Measurements from ENCODE around the gene NOBOX.
"Not testable (repeated sequence)": the region's sequence is repeated elsewhere in the genome, so short reads cannot be mapped to it uniquely, and the experiment has no call there.

Gene NOBOX

DNA sequence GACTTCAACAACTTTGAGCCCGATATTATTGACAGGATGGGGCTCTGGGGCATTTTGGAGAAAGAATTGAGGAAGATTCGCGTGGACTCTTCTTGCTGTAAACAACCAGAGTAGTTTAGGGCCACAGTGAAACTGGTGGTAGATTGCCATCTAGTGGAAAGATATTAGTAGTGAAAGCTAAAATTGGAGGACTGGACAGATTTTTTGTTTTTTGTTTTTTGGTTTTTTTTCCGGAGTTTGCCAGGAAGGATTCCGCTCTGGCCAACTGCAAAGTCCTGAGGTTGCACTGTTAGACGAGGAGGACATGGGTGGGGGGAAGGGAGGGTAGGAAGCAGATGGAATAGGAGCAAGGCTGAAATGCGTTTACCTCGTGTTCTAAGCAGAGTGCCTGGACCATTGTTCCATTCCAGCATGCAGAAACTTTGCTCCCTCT, 11.7 kb downstream of the NOBOX start:
- no peak for DNase-seq (ENCODE audit: low read depth in 2 of 2)

GRCh38 chr7:144391014-144391413, 12.5 kb downstream of the NOBOX start:
- DNase-seq (ENCODE audit: low read depth in 2 of 2), result no peak

DNA sequence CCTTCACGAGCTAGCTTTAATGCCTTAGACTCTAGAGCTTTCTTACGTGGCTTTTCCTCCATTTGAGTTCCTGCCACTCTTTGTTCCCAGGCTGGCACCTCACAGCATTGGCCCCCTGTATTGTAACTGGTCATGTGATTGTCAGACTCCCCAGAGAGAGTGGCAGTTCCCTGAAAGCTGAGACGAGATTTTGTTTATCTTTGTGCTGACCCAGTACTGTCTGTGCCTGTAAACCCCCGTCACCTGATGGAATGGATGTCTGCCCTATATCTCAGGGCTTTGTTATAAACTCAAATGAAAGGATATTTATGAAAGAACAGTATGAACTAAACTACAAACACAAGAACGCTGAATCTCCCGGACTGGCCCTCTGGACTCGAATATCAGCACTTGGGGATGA, 13.0 kb downstream of the NOBOX start:
- DNase-seq (ENCODE audit: low read depth in 2 of 2), result no peak

DNA sequence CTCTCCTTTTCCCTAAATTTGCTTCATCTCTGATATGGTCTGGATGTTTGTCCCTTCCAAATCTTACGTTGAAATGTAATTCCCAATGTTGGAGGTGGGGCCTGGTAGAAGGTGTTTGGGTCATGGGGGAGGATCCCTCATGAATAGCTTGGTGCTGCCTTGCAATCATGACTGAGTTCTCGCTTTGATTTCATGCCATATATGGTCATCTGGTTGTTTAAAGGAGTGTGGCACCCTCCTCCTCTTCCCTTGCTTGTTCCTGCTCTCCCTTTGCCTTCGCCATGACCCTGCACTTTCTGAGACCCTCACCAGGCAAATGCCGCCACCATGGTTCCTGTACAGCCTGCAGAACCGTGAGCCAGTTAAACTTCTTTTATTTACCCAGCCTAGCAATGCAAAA, 14.5 kb downstream of the NOBOX start:
- DNase-seq (ENCODE audit: low read depth in 2 of 2), result no peak

- DNase-seq (ENCODE audit: low read depth in 2 of 2), result no peak
Observed at GRCh38 chr7:144386741-144387140, 16.8 kb downstream of the NOBOX start.

DNA sequence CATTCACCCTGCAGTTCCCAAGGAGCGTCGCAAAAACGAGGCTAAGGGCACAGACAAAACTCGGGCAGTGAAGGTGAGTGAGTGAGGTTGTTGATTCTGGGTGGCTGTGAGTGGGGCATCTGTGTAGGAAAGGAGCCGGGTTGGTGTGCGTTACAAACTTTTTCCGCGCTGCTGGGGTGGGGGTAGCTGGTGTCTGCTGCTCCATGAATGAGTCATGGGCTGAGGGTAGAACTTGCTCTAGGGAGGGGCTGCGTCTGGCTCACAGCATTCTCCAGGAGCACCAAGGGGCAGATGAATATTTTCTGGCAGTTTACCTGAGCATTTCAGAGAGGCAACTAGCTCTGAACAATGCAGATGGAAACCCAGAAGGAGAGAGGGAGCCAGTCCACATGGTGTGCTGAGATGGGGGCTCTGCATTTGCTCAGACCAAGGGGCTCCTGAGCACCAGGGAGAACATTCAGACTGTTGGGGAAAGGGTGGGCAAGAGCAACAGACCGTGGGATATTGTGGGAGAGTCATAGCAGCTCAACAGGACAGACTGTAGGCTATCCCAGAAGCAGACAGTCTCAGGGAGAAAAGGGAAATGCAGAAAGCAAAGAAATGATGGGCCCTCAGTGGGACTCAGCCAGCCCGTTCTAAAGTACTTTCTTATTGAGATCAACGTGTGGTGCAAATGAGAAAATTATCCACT, 18.8 kb downstream of the NOBOX start:
- no peak for DNase-seq (ENCODE audit: low read depth in 2 of 2)

GRCh38 chr7:144384071-144384470, 19.4 kb downstream of the NOBOX start:
- DNase-seq (ENCODE audit: low read depth in 2 of 2), result no peak

DNA sequence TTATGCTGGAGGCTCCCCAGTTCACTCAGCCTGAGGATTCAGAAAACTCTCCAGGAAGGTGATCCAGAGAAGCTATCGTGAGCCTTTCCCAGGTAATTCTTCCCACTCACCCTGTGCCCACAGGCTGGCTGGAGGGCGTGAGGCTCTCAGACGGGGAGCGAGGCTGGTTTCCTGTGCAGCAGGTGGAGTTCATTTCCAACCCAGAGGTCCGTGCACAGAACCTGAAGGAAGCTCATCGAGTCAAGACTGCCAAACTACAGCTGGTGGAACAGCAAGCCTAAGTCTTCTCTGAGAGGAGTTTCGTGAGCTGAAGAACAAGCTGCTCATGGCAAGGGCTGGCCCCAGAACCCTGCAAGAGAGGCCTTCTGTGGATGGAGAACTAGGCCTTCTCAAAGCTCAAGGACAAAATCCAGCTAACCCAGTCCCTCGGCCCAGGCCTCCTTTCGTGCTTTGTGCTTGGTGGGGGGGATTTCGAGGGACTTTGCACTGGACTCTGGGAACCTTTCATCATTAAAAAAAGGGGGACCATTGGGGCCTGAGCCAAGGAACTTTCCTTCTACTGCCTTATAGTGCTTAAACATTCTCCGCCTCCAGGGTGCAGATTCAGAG, 23.6 kb downstream of the NOBOX start:
- DNase-seq (ENCODE audit: low read depth in 2 of 2), result no peak

- DNase-seq (ENCODE audit: low read depth in 2 of 2), result no peak
Observed at GRCh38 chr7:144378651-144379050, 24.8 kb downstream of the NOBOX start.

- not testable (repeated sequence) for DNase-seq (ENCODE audit: low read depth in 2 of 2)
Observed at GRCh38 chr7:144369221-144369620, 34.3 kb downstream of the NOBOX start.

DNA sequence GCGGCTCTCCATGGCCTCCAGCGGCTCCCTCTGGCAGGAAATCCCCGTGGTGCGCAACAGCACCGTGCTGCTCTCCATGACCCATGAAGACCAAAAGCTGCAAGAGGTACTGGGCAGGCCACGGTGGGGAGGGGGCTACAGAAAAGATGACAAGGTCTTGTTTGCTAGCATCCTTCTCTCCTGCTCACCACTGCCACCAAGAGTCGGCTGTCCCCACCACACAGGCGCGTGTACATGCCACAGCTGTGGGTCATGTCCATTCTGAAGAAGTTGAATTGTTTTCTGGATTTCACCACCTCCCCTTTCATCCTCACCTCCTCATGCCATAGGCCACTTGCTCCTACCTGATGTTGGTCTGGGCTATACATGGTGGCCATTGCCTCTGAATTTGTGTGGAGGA, 36.2 kb downstream of the NOBOX start:
- not testable (repeated sequence) for DNase-seq (ENCODE audit: low read depth in 2 of 2)

- not testable (repeated sequence) for DNase-seq (ENCODE audit: low read depth in 2 of 2)
Observed at GRCh38 chr7:144365523-144365922, 38.0 kb downstream of the NOBOX start.

- not testable (repeated sequence) for DNase-seq (ENCODE audit: low read depth in 2 of 2)
Observed at GRCh38 chr7:144362061-144362460, 41.4 kb downstream of the NOBOX start.

DNA sequence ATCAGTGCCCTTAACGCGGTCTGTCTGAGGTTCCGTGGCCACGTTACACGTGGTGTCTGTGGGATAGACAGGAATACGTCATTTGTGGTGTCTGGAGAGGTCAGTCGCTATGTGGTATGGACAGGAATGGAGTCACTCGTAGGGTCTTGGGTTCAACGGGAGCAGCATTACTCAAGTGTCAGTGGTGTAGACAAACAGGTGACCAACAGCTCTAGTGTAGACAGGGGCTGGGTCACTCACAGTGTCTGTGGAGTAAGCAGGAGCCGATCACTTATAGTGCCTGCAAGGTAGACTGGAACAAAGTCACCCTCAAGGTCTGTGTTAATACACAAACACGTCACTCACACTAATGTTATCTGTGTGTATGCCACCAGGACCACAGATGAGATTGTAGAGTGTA, 46.6 kb downstream of the NOBOX start:
- not testable (repeated sequence) for DNase-seq (ENCODE audit: low read depth in 2 of 2)

DNA sequence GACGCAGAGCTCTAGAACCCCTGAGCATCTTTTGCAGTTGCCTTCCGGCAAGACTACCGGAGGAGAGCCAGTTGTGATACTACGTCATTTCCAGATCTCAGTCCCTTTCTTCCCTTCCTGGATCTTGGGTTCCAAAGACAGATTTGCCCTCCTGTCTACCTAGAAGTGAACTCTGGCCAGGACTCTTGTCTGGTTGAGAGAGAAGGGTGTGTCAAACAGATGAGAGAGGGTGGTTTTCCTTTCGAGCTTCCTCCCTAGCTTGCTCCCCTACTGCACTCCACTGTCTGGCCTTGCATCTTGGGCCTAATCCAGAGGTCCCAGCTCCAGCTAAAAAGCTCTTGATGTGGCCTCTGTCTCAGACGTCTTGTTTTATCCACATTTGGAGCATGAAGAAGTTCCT, 47.3 kb downstream of the NOBOX start:
- not testable (repeated sequence) for DNase-seq (ENCODE audit: low read depth in 2 of 2)

DNA sequence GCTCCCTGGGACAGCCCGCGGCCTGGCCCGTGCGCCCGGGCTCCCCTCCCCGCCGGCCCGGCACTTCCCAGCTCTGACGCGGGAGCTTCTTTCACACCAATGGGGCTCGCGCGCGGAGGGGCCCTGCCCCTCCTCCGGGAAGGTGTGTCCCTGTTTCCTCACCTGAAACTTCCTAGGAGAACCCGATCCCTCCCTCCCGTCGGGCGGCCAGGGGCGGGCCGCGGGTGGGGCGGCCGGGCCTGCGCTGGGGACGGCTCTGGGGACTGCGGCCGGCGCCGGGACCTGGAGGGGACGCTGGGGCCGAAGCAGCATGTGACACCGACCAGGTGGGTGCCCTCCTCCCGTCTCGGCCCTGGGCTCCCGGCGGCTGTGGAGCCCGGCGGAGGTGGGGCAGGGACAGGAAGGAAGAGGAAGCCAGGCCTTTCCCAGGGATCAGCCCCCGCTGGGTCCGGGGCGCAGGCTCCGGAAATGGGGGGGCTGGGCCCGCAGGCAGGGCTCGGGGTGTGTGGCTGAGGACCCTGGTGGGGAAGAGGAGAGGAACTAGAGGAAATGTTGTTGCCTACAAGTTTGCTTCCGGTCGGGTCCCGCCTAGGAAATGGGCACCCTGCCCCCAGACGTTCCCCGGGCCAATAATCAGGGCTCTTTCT, 48.2 kb downstream of the NOBOX start, which contains the start of gene ARHGEF5:
TSS of gene ARHGEF5 (plus strand) at position 227 of the 647 bp plus-strand sequence. CDS start 7,268 bp downstream, outside the sequence.
- DNase-seq (ENCODE audit: low read depth in 2 of 2), result not testable (repeated sequence)

DNA sequence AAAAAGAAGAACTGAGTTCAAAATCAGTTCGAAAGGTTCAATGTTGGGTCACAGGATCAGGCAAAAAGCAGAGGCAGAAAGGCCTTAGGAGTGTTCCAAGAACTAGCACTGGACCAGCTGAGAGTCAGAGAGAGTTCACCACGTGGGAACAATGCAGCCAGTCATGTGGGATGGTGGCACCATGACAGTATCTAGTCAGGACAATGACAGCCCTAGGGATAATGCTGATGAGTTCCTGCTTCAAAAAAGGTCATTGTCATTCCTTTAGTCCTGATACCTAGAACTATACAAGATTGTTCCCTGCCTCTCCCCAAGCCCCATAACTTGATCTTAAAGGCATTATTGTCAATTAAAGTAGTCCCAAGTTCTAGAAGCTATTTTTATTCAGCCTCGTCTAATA, 51.8 kb downstream of the NOBOX start:
- not testable (repeated sequence) for DNase-seq (ENCODE audit: low read depth in 2 of 2)

- not testable (repeated sequence) for DNase-seq (ENCODE audit: low read depth in 2 of 2)
Observed at GRCh38 chr7:144348625-144349024, 54.9 kb downstream of the NOBOX start.

All from stimulated activated CD8-positive, alpha-beta memory T cell treated with anti-CD3 and anti-CD28 coated beads, Interleukin-2, amount 100 ng/mL, for 1 hour (primary cell).